ENCODE data around the gene SBF2. TPM values are rescaled to one million over a fixed set of nuclear protein-coding genes. Genes with fewer than 3 reads are reported as not detected.

SBF2 gene
- total RNA-seq, 3 donors from 2014 or later (not counting 1 experiment from before 2014, with no cell fraction given): 25.2 to 26.9 (median 26.3) TPM

GRCh38 chr11:9738707-9739106 is 555.3 kb downstream of the SBF2 start:
- Histone ChIP-seq H3K36me3 (ENCODE audit: control insufficient read depth, insufficient read depth, low read length) (peaks cover 17% of the 10 kb centered on the region), H3K27me3 (ENCODE audit: control insufficient read depth, insufficient read depth, low read length) (no peaks in the 10 kb centered on the region), H3K4me1 (ENCODE audit: control insufficient read depth, insufficient read depth, low read length) (no peaks in the 10 kb centered on the region), H3K4me3 (ENCODE audit: low read length) (no peak overlapping the region), H3K9me3 (ENCODE audit: control insufficient read depth, insufficient read depth, low read length) (peaks cover 4% of the 10 kb centered on the region), H3K27ac (ENCODE audit: low read length) (no peak overlapping the region)
- TF ChIP-seq CTCF (IDR thresholded peaks at IDR 0.05): no peak
- DNase-seq (no peak), ATAC-seq (no peak)
- H3K27me3 Mint-ChIP-seq (ENCODE audit: low read depth in 2 of 2): no peaks in the 10 kb centered on the region
- intact Hi-C loops (cut with micrococcal nuclease): no loop called here
- H3K27ac Mint-ChIP-seq: peak overlapping the region; percentile 41 to 58
- H3K4me1 Mint-ChIP-seq: peaks cover 7 to 10% of the 10 kb centered on the region in 2 donors
- H3K9me3 Mint-ChIP-seq: peaks cover 2 to 13% of the 10 kb centered on the region in 2 donors
- 79% methylated on average over 1 of the region's 1 CpG for WGBS (ENCODE audit: insufficient coverage)
- no peak overlapping the region for H3K4me3 Mint-ChIP-seq
- H3K36me3 Mint-ChIP-seq: peaks cover 28% of the 10 kb centered on the region

DNA sequence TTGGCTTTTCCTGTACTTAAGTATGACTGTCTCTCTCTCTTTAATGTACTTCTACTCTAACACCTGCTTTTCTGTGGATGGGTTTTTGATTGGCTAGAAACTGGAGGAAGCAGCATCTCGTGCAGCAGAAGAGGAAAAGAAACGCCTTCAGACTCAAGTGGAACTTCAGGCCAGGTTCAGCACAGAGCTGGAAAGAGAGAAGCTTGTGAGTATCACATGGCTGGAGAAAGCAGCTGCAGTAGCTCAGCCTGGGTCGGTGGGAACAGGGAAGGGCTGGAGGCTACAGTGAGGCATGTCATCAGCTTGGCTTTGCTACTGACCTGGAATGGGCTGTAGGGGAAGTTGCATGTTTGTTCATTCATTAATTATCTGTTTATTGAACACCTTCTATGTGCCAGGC is 555.9 kb downstream of the SBF2 start:
- no peak for ATAC-seq
- no peak for TF ChIP-seq CTCF (IDR thresholded peaks at IDR 0.05)
- no peak overlapping the region for H3K27ac ChIP-seq (ENCODE audit: low read length)
- 41% methylated on average over 3 of the region's 3 CpGs for WGBS (ENCODE audit: insufficient coverage)
- Mint-ChIP-seq H3K36me3 (peaks cover 28% of the 10 kb centered on the region), H3K27me3 (ENCODE audit: low read depth in 2 of 2) (no peaks in the 10 kb centered on the region), H3K4me1 (peaks cover 7 to 10% of the 10 kb centered on the region in 2 donors), H3K27ac (peak overlapping the region in 1 of 2 donors; percentile 58), H3K9me3 (peaks cover 2 to 13% of the 10 kb centered on the region in 2 donors), H3K4me3 (no peak overlapping the region)
- no peaks in the 10 kb centered on the region for H3K27me3 ChIP-seq (ENCODE audit: control insufficient read depth, insufficient read depth, low read length)
- intact Hi-C loops (cut with micrococcal nuclease): no loop called here
- peaks cover 4% of the 10 kb centered on the region for H3K9me3 ChIP-seq (ENCODE audit: control insufficient read depth, insufficient read depth, low read length)
- DNase-seq: no peak
- no peaks in the 10 kb centered on the region for H3K4me1 ChIP-seq (ENCODE audit: control insufficient read depth, insufficient read depth, low read length)
- H3K36me3 ChIP-seq (ENCODE audit: control insufficient read depth, insufficient read depth, low read length): peaks cover 17% of the 10 kb centered on the region
- no peak overlapping the region for H3K4me3 ChIP-seq (ENCODE audit: low read length)

DNA sequence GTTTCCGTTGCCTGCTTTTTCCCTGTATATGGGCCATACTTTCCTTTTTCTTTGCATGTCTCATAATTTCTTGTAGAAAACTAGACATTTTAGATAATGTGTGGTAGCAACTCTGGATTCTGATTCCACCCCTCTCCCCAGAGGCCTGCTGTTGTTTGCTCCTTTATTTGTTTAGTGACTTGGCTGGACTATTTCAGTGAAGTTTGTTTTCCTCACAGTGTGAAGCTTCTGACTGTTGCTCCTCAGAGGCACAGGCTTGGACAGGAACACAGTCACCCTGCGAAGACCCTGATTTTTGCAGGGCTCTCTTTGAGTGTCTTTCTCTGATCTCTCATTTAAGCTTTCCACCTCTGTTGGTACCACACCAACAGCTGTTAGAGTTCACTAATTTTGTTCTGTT is 557.7 kb downstream of the SBF2 start:
- WGBS (ENCODE audit: insufficient coverage): 98% methylated on average over 2 of the region's 2 CpGs
- intact Hi-C loops (cut with micrococcal nuclease): no loop called here
- H3K9me3 Mint-ChIP-seq: peaks cover 2 to 13% of the 10 kb centered on the region in 2 donors

More for the DNA sequence above, 557.7 kb downstream of the SBF2 start:
- peaks cover 25% of the 10 kb centered on the region for H3K36me3 ChIP-seq (ENCODE audit: control insufficient read depth, insufficient read depth, low read length)
- Mint-ChIP-seq H3K27me3 (ENCODE audit: low read depth in 2 of 2) (no peaks in the 10 kb centered on the region), H3K36me3 (peaks cover 28% of the 10 kb centered on the region), H3K4me1 (peaks cover 7 to 10% of the 10 kb centered on the region in 2 donors), H3K27ac (no peak overlapping the region), H3K4me3 (no peak overlapping the region)
- peaks cover 4% of the 10 kb centered on the region for H3K9me3 ChIP-seq (ENCODE audit: control insufficient read depth, insufficient read depth, low read length)
- no peak overlapping the region for H3K27ac ChIP-seq (ENCODE audit: low read length)
- no peaks in the 10 kb centered on the region for H3K4me1 ChIP-seq (ENCODE audit: control insufficient read depth, insufficient read depth, low read length)
- H3K27me3 ChIP-seq (ENCODE audit: control insufficient read depth, insufficient read depth, low read length): no peaks in the 10 kb centered on the region
- no peak for TF ChIP-seq CTCF (IDR thresholded peaks at IDR 0.05)
- ATAC-seq (no peak), DNase-seq (no peak)
- no peak overlapping the region for H3K4me3 ChIP-seq (ENCODE audit: low read length)

Data from natural killer cell (primary cell).